HG03045 (cell line): ENCODE results near the gene CORO6.

ENCODE experiments used
- ATAC-seq: cut with Tn5 transposase; IDR thresholded peaks from one replicate; pipeline ENCODE4 v1.9.1; 2021; ENCODE audit warnings: mild to moderate bottlenecking, moderate library complexity; ENCODE audit not compliant: unreplicated experiment

The CORO6 gene

DNA sequence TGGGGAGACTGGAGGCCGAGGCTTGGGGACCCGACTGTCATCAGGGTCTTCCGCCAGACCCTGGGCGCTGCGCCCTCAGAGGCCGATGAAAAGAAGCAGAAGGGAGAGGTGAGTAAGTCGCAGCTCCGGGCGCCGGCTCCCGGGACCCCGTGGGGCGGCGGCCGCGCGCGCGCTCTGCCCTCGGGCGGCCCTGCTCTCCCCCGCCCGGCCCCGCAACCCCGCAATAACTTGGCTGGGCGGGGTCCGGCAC lies 55.5 kb downstream of the CORO6 start:
- ATAC-seq, result peak; percentile 6

GRCh38 chr17:29566473-29567303 lies 56.0 kb downstream of the CORO6 start, which contains the start of gene ABHD15:
Gene ABHD15 (minus strand): TSS chr17:29567037. CDS start chr17:29566966, 71 bp downstream.
- peak; percentile 27 for ATAC-seq

- no peak for ATAC-seq
Observed at GRCh38 chr17:29565643-29566472, 56.9 kb downstream of the CORO6 start.
